GDM1 (cell line): Measurements from ENCODE around the gene NRG3.
"Not testable (repeated sequence)": the region's sequence is repeated elsewhere in the genome, so short reads cannot be mapped to it uniquely, and the experiment has no call there.

Experiments used
- DNase-seq: peaks from one replicate; lab custom pipeline; 2025; lab: John Stamatoyannopoulos, UW

Gene NRG3

GRCh38 chr10:82981137-82981723, 1106.2 kb downstream of the NRG3 start:
- DNase-seq: no peak

- no peak for DNase-seq
Observed at GRCh38 chr10:82982110-82982608, 1107.2 kb downstream of the NRG3 start.

GRCh38 chr10:82986216-82986615, 1111.2 kb downstream of the NRG3 start:
- DNase-seq: no peak

- not testable (repeated sequence) for DNase-seq
Observed at GRCh38 chr10:83006479-83006878, 1131.5 kb downstream of the NRG3 start.

- DNase-seq: no peak
Observed at GRCh38 chr10:83007510-83007909, 1132.5 kb downstream of the NRG3 start.

- no peak for DNase-seq
Observed at GRCh38 chr10:83012866-83013265, 1137.9 kb downstream of the NRG3 start.

- DNase-seq: no peak
Observed at GRCh38 chr10:83017076-83017867, 1142.3 kb downstream of the NRG3 start.

GRCh38 chr10:83023662-83024061, 1148.7 kb downstream of the NRG3 start:
- DNase-seq: no peak
